ENCODE data around the gene ARL13B.
"Not testable (repeated sequence)": the region's sequence is repeated elsewhere in the genome, so short reads cannot be mapped to it uniquely, and the experiment has no call there.

ARL13B gene

DNA sequence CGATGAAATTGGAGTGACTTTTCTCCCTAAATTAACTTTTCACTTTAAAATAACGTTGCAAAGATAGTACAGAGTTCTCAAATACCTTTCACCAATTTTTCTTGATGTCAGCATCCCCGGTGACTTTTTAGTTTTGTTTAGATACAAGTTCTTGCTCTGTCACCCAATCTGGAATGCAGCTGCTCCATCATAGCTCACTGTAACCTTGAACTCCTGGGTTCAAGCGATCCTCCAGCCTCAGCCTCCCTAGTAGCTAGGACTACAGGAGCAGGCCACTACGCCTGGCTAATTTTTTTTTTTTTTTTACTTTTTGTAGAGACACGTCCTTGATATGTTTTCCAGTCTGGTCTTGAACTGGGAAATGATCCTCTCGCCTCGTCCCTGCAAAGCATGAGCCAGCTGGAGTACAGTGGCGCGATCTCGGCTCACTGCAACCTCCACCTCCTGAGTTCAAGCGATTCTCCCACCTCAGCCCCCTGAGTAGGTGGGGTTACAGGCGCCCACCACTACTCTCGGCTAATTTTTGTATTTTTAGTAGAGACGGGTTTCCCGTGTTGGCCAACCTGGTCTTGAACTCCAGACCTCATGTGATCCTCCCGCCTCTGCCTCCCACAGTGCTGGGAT, 83.7 kb downstream of the ARL13B start:
- no peak for DNase-seq

DNA sequence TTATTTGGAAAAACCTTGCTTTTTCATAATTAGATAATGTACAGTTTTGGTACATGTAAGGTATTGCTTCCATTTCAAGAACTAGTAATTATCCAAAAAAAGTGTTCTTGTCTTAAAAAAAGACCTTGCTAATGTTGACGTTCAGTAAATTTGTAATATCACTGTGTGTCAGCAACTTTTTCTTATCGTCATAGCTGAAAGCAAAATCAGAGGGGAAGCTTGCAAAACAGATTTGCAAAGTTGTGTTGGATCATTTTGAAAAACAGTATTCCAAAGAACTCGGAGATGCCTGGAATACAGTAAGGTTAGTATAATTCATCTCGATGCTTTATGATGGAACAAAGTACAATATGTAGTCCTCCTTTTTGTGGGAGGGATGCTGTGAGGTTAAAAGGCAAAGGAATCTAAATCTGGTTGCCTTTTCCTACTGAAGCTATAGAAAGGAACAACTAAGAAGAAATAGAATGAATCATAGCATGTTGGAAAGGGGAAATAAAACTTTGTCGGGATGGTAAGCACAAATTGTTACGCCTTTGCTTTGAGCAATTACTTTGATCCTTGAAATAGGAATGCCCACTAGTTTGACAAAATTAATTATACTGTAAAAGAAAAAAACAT, 84.4 kb downstream of the ARL13B start:
- DNase-seq, result no peak

DNA sequence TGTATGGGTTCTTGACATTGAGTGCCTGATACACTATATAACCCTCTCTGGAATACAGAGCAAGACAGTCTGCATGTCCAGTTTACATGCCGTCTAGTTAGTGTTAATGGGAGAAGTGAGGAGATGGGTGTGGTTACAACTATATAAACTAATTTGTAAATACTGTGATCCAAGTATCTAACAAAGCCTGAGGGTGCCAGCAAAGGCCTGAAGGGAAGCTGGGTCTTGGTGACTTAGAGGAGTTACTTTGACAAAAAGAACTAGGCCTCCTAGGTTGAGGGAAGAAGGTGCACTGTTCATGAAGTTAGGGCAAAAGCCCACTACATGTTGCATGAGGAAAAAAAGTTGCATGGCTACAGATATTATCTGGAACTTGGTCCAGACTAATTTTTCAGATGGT, 85.2 kb downstream of the ARL13B start:
- no peak for DNase-seq

DNA sequence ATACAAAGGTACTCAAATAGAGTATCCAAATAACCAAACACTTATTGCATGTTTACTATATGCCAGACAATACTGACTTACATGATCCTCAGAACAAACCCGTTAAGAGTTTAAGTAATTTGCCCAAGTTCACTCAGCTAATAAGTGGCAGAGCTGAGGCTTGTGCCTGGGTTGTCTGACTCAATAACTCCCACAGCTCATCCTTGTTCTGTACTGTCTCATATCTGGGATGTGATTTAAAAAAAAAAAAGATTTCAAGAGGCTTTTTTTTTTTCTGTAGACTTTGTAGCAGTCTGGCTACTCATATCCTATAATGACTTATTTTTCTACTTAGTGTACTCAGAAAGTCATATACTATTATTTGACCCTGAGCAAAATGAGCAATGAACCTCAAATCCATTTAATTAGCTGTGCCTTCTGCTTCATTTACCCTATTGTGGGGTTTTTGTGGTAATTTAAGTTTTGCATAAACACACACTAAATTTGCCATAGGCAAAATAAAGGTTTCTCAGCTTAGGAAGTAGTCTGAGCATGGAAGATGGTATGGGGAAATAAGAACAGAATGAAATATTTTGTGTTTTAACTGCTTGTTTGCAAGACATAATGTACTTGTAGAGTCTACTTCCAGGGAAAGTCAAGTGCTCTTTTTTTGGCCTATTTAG, 86.0 kb downstream of the ARL13B start:
- DNase-seq, result no peak

DNA sequence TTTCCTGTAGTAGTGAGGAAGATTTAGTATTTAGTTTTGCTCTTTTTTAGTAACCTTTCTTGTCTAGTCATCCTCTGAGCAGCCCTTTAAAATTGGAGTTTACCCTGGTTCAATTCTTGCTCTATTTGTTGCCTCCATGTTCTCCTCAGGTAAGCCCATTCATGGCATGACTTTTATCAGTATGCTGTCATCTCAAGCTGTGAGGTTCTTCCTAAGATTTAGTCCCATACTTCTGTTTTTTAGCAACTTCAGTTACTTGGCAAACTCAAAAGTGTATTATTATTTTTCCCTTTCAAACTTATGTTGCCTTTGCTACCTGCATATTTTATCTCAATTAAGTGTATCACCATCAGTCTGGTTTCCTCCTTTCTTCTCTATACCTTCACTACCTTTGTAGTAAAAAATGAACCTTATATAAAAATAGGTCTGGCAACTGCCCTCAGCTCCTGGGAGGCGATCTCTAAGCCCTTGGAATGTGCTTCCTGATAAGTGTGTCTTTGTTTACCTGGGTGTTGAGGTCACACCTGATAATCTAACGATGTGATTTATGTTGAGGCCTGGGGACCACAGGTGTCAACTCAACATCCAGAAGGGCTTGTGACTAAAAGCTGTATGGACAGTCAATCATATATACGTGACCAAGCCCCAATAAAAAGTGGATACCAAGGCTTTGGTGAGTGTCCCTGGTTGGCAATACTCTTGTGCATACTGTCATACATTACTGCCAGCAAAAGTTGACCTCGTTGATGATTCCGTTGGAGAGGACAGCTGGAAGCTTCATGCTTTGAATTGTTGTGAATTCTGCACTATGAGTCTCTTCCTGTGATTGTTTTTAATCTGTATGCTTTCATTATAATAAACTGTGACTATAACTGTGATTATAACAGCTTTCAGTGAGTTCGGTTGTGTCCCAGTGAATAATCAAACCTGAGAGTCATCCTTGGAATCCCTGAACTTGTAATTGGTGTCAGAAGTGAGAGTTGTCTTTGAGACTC, 86.8 kb downstream of the ARL13B start:
- no peak for DNase-seq

DNA sequence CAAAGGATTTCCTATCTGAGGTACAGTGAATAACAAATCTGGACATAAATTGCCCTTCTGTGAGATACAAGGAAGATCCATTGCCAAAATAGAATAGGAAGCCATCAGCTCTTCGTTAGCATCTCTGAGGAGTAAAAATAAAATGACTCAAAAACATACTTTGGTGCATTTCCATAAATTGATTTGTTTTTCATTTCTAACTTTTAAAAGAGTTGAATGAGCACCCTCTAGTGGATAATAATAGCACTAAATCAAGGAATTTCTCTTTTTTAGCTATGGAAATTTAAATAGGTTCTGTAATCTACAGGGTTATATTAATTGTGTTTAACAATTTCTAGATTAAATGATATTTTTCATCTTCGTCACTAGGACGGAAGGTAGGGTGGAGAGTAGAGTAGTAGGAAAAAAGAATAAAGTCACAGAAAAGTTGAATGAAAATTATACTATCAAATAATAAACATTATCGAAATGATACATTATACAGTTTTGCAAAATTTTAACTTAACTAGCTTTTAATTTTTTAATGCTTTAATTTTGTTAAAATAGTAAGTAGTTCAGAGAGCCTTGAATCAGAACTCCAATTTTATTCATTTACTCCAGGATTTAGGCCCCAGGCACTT, 89.3 kb downstream of the ARL13B start:
- DNase-seq, result no peak

DNA sequence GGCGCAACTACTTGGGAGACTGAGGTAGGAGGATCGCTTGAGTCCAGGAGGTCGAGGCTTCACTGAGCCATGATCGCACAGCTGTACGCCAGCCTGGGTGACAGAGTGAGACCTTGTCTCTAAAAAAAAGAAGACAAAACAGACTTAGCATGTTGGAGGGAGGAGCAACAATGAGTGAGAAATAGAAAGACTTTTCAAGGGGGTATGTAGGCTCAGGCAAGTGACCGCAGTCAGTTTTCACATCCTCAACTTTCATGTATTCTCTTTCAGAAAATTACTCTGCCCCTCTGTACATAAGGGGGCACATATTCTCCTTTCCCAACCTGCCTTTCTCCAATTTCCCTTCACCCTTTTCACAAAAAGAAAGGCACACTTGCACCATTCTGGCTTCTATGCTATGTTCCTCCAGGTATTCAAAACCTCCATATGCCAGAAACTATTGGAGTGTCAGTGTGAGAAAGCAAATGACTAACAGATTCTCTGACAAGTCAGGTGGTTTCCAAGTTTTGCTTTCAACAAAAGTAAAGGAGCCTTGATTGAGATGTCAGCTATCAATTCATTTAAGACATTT, 90.5 kb downstream of the ARL13B start:
- no peak for DNase-seq

DNA sequence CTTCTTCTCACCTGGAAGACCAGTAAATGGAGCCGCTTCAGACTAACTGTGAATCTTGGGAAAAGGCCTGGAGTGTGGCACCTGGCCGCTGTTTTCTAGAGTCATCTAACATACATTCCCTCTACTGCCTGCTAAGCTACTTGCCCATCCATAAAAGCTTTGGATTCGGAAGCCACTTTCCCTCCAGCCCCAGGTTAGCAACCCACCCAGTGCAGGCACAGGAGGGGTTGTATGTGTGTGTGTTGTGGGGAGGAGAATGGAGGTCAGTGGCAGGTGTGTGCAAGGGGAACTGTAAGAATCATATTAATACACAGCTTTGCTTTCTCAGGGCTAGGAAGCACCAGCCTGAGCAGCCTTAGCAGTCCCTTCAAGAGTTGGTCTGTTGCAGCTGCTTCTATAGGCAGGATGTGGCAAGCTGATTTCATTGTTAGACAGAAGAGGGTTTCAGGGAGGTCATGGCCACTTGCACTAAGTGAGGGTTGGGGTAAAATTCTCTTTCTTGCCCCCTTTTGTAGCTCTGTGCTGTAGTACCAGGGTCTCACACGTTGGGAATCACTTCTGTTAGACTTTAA, 91.8 kb downstream of the ARL13B start:
- DNase-seq, result no peak

DNA sequence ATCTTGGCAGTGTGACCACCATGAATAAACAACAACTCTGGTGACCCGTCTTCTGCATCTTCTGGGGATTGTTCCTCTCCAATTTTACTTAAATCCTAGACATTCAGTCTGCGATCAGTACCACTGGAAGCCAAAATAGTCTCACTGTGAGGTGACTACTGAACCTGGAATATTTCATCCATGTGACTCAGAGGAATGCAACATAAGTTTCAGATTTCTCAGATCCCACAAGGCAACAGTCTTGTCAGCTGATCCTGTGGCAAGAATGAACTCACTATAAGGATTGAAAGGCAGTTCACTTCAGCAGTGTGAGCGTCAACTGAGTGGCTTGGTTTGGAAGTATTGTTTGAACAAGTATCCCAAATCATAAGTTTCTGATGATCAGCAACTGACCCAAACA, 96.1 kb downstream of the ARL13B start:
- DNase-seq, result no peak

DNA sequence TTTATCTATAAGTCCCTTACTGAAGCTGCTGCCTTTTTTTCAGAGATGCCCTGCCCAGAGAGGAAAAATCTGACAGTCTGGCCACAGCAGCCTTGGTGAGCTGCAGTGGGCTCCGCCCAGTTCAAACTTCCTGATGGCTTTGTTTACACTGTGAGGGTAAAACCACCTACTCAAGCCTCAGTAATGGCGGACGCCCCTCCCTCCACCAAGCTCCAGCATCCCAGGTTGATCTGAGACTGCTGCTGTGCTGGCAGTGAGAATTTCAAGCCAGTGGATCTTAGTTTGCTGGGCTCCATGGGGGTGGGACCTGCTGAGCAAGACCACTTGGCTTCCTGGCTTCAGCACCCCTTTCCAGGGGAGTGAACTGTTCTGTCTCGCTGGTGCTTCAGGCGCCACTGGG, 100.6 kb downstream of the ARL13B start:
- DNase-seq, result not testable (repeated sequence)

DNA sequence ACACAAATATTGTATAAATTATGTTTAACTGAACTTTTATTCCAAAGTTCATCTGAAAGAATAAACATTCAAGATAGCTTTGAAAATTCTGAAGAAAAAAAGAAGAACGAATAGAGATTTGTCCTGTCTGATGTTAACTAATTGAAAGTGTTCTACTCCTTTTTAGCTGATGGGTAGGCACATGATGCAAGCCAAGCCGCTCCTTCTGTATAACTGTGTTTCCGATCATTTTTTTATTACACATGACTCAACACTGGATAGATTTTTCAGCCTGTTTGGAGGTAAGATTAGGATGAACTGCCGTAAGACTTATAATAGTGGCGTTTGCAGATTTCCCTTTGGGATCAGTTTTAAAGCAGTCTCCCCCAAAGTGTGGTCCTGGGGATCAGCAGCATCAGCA, 101.9 kb downstream of the ARL13B start:
- DNase-seq, result no peak

DNA sequence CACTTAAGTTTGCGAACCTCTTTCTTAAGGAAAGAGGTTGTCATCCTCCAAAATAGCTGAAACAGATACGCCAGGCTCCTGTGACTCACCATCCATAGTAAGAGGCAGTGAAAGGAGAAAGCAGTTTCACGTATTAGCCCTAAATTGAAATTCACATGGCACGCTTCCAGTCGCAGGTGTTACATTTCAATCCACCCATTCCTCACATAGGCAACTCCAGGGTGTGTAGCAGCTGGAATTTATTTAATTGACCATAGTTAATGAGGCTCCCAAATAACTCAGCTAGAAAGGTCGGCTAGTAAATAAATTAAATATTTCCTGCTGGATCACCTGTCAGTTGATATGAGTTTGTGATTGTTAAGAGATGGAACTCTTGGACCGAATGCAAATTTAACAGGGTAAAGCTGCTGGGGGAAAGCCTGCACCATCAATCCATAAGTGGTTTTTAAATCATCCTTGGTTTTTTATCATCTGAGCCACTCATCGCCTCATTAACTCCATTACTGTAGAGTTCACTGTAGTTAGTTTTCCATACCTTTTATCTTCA, 102.5 kb downstream of the ARL13B start:
- DNase-seq, result no peak

DNA sequence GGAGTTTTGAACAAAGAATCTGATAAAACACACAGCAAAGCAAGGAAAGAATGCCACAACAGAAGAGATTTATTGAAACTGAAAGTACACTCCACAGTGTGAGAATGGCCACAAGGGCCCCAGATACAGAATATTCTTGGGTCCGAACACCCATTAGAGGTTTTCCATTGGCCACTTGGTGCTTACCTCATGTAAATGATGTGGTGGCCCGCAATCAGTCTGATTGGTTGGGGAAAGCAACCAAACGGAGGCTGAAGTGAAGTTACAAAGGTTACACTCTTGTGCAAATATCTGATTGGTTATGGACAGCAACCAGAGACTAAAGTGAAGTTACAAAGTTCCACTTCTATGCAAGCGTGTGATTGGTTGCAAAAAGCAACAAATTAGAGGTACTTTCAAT, 103.3 kb downstream of the ARL13B start:
- DNase-seq, result no peak

DNA sequence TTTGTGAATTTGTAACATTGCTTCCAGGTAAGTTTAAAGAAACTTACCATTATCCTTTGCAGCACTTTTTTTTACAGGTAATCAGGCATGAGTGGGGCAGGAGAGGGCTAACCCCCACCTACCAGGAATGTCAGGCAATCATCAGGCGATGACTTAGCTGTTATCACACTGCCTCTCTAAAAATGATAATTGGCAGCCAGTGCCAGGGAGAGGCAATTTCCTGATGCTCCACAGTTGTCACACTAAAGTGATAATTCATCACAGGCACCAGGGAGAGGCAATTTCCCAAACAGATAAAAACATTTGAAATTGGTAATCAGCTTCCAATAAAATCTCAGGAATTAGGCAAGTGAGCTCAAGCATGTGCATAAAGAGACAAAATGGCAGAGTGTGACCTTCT, 109.2 kb downstream of the ARL13B start:
- DNase-seq, result no peak

DNA sequence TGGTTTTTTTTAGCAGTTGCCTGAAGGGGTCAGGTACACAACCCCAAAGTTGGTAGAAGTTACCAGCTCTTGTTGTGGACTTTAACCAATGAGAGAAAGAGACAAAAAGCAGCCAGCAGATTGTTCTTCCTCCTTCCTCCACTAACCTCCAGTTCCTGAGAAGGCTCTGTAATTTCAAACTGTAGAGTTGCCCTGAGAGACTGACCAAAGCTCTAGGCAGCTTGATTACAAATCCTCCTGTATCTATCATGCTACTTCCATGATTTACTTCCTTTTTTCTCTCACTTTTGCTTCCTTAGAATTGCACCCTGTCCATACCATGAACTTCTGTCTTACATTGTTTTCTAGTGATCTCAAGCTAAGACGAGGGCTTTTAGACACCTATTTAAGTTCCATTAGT, 112.1 kb downstream of the ARL13B start:
- DNase-seq, result no peak

DNA sequence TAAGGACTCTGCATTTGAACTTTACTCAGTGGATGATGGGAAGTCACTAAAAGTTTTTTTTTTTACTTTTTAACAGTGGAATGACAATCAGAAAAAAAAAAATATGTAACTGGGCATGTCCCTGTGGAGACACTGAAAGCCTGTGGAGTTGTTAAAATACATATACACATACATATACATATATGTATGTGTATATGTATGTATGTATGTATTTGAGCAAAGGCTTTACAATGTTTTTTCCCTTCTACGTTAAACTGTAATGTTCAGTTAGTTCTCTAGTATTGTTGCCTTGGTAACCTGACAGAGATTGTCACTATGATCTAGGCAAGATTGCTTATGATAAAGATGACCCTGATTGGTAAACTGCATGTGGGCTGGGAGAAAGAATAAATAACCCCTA, 113.2 kb downstream of the ARL13B start:
- no peak for DNase-seq

DNA sequence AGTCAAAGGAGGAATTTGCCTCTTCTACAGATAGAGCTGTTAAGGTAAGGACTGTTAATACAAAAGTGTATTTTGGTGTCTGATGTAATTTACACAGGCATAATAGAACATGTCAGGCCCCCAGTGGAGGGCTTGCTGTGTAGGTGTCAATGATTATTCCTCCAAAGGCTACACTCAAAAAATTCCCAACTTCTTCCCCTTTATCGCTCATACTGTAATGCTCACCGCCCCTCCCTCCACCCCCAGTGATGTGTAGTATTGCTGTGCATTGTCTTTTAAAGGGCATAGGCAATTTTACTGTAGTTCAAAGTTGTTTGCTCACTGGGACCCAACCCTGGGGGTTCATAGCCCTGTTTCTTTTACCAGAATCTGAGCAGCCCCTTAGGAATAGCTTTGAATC, 115.2 kb downstream of the ARL13B start:
- no peak for DNase-seq

DNA sequence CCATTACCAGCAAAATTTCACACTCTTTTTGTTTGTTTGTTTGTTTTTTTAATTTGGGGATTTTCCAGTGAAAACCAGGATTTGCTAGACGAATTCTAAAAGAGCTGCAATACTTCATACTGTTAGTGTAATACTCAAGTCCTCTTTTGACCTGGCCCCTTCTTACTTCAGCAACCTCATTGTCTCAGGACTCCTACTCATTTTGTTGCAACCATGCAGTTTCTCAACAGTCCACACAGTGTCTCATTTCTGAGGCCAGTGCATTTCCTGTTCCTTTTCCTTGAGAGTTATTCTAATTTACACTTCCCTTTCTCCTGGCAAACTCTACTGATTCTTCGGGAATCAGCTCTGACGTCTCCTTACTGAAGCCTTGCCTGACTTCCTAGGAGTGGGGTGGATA, 118.5 kb downstream of the ARL13B start:
- DNase-seq, result no peak

DNA sequence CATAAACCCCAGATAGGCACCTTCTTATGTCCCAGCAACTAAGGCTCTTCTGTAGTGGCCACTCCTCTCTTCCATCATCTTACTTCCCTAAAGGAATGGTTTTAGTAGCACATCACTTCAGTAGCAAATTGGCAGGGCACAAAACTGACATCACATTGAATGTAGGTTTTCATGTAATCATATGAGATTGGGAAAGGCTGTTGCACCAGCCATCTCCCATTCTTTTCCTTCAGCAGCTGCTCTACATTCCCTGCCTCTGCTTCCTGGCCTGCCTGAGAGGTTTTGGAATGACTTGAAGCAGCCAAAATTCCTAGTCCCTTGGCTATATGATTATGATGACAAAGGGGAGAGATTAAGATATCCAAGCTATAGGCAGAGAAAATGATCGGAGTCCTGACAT, 119.4 kb downstream of the ARL13B start:
- DNase-seq, result no peak

DNA sequence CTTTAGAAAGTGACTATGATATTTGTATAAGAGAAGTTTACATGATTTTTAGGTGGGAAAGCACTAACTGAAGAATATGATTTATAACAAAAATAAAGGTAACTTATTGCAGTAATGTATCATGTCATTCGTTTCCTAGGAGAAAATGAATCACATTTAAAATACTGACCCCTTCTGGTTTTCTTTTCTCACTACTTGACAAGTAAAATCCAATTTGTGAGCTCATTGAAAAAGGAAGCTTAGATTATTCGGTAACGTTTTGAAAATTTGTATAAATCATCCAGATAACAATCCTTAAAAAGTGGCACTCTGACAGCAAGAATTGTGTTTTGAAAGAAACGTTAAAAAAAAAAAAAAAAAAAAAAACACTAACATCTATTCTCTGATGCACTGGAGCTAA, 121.9 kb downstream of the ARL13B start:
- no peak for DNase-seq

Measured in DMS 273 treated with DMSO at 0.1 percent for 48 hours (cell line).